C4-2B (cell line): ENCODE measurements around the gene ANGPT4.

ENCODE experiments used
- ZFX ChIP-seq: fragments of 450-650 bp; IDR thresholded peaks from 2 replicates; pipeline ENCODE4 v1.6.1; 2017
- TF ChIP-seq, protein P1 (sequence below): fragments of 450-650 bp; conservative IDR thresholded peaks from 2 replicates; pipeline ENCODE4 v1.5.1; 2017; ENCODE audit warnings: mild to moderate bottlenecking

GRCh38 chr20:843912-844311 lies 72.2 kb downstream of the ANGPT4 start:
- TF ChIP-seq, protein P1, sequence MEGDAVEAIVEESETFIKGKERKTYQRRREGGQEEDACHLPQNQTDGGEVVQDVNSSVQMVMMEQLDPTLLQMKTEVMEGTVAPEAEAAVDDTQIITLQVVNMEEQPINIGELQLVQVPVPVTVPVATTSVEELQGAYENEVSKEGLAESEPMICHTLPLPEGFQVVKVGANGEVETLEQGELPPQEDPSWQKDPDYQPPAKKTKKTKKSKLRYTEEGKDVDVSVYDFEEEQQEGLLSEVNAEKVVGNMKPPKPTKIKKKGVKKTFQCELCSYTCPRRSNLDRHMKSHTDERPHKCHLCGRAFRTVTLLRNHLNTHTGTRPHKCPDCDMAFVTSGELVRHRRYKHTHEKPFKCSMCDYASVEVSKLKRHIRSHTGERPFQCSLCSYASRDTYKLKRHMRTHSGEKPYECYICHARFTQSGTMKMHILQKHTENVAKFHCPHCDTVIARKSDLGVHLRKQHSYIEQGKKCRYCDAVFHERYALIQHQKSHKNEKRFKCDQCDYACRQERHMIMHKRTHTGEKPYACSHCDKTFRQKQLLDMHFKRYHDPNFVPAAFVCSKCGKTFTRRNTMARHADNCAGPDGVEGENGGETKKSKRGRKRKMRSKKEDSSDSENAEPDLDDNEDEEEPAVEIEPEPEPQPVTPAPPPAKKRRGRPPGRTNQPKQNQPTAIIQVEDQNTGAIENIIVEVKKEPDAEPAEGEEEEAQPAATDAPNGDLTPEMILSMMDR: no peak
- TF ChIP-seq ZFX: no peak
